Lung (tissue), 12 donors: ENCODE results near the gene RFX4. TPM values are rescaled to one million over a fixed set of nuclear protein-coding genes. Genes with fewer than 3 reads are reported as not detected.

Experiments
- ATAC-seq: fragments of 200-7000 bp; cut with Tn5 transposase; one replicate; pipeline ENCODE4 v1.9.1; 2020; ENCODE audit warnings: moderate number of reproducible peaks; ENCODE audit not compliant: insufficient read depth, low FRiP score
- DNase-seq, 3 donors: peaks; one replicate each; pipeline ENCODE4 v3.0.0-alpha.2; 2013 to 2017
- H3K27ac ChIP-seq, 2 donors: one replicate each; pipeline ENCODE4 v1.5.1; 2013; ENCODE audit warnings: mild to moderate bottlenecking in 2 of 2, moderate library complexity in 2 of 2, control low read depth in 1 of 2, inconsistent platforms in 1 of 2, low read depth in 1 of 2, low read length in 1 of 2
- H3K27me3 ChIP-seq, 3 donors: one replicate each; pipeline ENCODE4 v1.5.1; 2013; ENCODE audit warnings: low read length in 2 of 3; ENCODE audit not compliant: control insufficient read depth in 3 of 3, insufficient read depth in 3 of 3
- H3K36me3 ChIP-seq, 4 donors: one replicate each; pipeline ENCODE4 v1.5.1; 2013; ENCODE audit warnings: low read length in 4 of 4, mild to moderate bottlenecking in 1 of 4, moderate library complexity in 1 of 4; ENCODE audit not compliant: control insufficient read depth in 4 of 4, insufficient read depth in 4 of 4
- H3K4me1 ChIP-seq, 5 donors: one replicate each; pipeline ENCODE4 v1.5.1; 2013; ENCODE audit warnings: low read length in 5 of 5, mild to moderate bottlenecking in 2 of 5, moderate library complexity in 1 of 5; ENCODE audit not compliant: control insufficient read depth in 5 of 5, insufficient read depth in 5 of 5
- H3K4me3 ChIP-seq: one replicate; pipeline ENCODE4 v1.5.1; 2013; ENCODE audit warnings: mild to moderate bottlenecking, control low read depth, moderate library complexity
- H3K9ac ChIP-seq, 2 donors: one replicate each; pipeline ENCODE4 v1.5.1; 2013; ENCODE audit warnings: low read length in 2 of 2, control low read depth in 1 of 2; ENCODE audit not compliant: insufficient read depth in 1 of 2
- H3K9me3 ChIP-seq, 4 donors: one replicate each; pipeline ENCODE4 v1.5.1; 2013; ENCODE audit warnings: low read length in 3 of 4, mild to moderate bottlenecking in 1 of 4, moderate library complexity in 1 of 4; ENCODE audit not compliant: control insufficient read depth in 4 of 4, insufficient read depth in 3 of 4
- CTCF ChIP-seq: IDR thresholded peaks from 2 replicates; pipeline ENCODE4 v1.5.1; 2012; ENCODE audit warnings: mild to moderate bottlenecking; ENCODE audit errors: control extremely low read depth, extremely low read depth
- WGBS, 2 donors: extraction: QIAGEN DNeasy Blood & Tissue Kit; methylation state at CpG; one replicate each; pipeline ENCODE4 v1.1.7; 2013; 5-methylcytosine and 5-hydroxymethylcytosine counted together
- polyA plus RNA-seq, 2 donors: library from polyadenylated mRNA; stranded (reverse); fragments of 200-250 nt; gene quantifications; one replicate each; pipeline ENCODE4 v1.2.1, GENCODE V29; 2013
- total RNA-seq, 2 donors: library from RNA; depleted of rRNA in 1 of 2; stranded (reverse); fragments of >200 nt in 1 of 2; gene quantifications; one replicate each; pipeline ENCODE4 v1.2.1, GENCODE V29; 2014 to 2021
- donor health status: control.
- donor health status: control.
- donor health status: Bipolar disorder and iron deficiency.
- donor health status: healthy.
- donor health status: DM: yes; HTN: yes; CAD: no.

The RFX4 gene
- total and polyA plus RNA-seq, 4 donors = not detected

DNA sequence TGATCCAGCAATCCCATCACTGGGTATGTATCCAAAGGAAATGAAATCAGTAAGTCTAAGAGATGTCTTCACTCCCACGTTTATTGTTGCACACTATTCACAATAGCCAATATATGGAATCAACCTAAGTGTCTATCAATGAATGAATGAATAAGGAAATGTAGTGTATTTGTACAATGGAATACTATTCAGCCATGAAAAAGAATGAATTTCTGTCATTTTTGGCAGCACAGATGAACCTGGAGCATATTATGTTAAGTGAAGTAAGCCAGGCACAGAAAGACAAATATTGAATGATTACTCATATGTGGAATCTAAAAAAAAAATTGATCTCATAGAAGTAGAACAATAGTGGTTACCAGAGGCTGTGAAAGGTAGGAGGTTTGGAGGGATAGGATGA is 30.6 kb upstream of the RFX4 start:
- WGBS, 2 donors = 93 to 98% methylated on average over 1 of the region's 1 CpG

GRCh38 chr12:106564678-106565329 is 18.0 kb upstream of the RFX4 start:
- H3K9me3 ChIP-seq = peaks cover 0 to 9% (median 0%) of the 10 kb centered on the region in 4 donors
- H3K27ac ChIP-seq = no peak overlapping the region
- H3K36me3 ChIP-seq = no peaks in the 10 kb centered on the region
- no peak overlapping the region for H3K4me3 ChIP-seq
- DNase-seq (no peak), ATAC-seq (no peak)
- no peak overlapping the region for H3K9ac ChIP-seq
- H3K27me3 ChIP-seq = peaks cover 0 to 8% (median 5%) of the 10 kb centered on the region in 3 donors
- no peak for TF ChIP-seq CTCF
- no peaks in the 10 kb centered on the region for H3K4me1 ChIP-seq
- 62 to 68% methylated on average over 9 of the region's 9 CpGs for WGBS, 2 donors

More for the DNA sequence above, 30.6 kb upstream of the RFX4 start:
- Histone ChIP-seq H3K27ac (no peak overlapping the region), H3K27me3 (peaks cover 0 to 2% (median 0%) of the 10 kb centered on the region in 3 donors), H3K9me3 (peaks cover 0 to 7% (median 0%) of the 10 kb centered on the region in 4 donors), H3K36me3 (no peaks in the 10 kb centered on the region), H3K4me3 (no peak overlapping the region), H3K9ac (no peak overlapping the region), H3K4me1 (no peaks in the 10 kb centered on the region)
- TF ChIP-seq CTCF = no peak
- DNase-seq (no peak), ATAC-seq (no peak)

GRCh38 chr12:106566771-106567170 is 16.0 kb upstream of the RFX4 start:
- no peak overlapping the region for H3K9ac ChIP-seq
- no peak overlapping the region for H3K4me3 ChIP-seq
- H3K9me3 ChIP-seq = peaks cover 0 to 2% (median 0%) of the 10 kb centered on the region in 4 donors
- WGBS, 2 donors = 63 to 70% methylated on average over 3 of the region's 3 CpGs
- ATAC-seq (no peak), DNase-seq (no peak)
- H3K27ac ChIP-seq = no peak overlapping the region
- no peaks in the 10 kb centered on the region for H3K36me3 ChIP-seq
- TF ChIP-seq CTCF = no peak
- peaks cover 0 to 8% (median 5%) of the 10 kb centered on the region in 3 donors for H3K27me3 ChIP-seq
- no peaks in the 10 kb centered on the region for H3K4me1 ChIP-seq

GRCh38 chr12:106573239-106573638 is 9.6 kb upstream of the RFX4 start:
- Histone ChIP-seq H3K27me3 (peaks cover 7 to 33% (median 18%) of the 10 kb centered on the region in 3 donors), H3K4me1 (no peaks in the 10 kb centered on the region), H3K27ac (no peak overlapping the region), H3K36me3 (no peaks in the 10 kb centered on the region), H3K4me3 (no peak overlapping the region), H3K9me3 (peaks cover 0 to 3% (median 0%) of the 10 kb centered on the region in 4 donors), H3K9ac (no peak overlapping the region)
- ATAC-seq (no peak), DNase-seq (no peak)
- TF ChIP-seq CTCF = no peak
